ENCODE data around the gene NPM3.

DNA sequence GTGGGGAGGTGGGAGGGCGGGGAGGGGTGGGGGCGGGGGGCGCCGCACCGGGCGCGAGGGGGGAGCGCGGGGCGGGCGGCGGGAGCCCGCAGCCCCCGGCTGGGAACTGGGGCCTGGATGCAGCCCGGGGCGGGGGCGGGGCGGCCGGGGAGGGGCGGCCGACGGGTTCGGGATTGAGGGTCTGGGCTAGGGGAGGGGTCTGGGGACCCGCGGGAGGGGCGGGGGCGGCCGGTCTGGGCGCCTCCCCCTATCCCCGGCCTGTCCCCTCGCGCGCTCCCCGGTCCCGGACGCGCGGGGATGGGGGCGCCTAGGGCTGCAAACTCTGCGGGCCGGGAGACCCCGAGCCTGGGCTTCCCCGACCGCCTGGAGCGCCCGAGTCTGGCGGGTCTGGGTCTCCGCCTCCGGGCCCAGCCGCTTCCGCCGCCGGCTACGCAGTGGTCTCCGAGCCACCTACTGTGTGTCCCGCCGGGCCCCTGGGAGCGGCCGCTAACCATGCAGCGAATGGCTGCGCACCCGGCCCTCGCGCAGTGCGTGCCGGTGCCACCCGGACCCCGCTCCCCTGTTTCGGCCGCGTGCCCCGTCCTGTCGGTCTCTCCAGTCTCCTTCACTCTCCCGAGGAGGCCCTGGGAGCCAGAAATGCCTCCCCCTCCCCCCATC lies 7.0 kb downstream of the NPM3 start:
- no peak for TF ChIP-seq POLR2A (IDR thresholded peaks at IDR 0.05)
- no peak for TF ChIP-seq CTCF (IDR thresholded peaks at IDR 0.05)
